ENCODE data around the gene MAMLD1.

DNA sequence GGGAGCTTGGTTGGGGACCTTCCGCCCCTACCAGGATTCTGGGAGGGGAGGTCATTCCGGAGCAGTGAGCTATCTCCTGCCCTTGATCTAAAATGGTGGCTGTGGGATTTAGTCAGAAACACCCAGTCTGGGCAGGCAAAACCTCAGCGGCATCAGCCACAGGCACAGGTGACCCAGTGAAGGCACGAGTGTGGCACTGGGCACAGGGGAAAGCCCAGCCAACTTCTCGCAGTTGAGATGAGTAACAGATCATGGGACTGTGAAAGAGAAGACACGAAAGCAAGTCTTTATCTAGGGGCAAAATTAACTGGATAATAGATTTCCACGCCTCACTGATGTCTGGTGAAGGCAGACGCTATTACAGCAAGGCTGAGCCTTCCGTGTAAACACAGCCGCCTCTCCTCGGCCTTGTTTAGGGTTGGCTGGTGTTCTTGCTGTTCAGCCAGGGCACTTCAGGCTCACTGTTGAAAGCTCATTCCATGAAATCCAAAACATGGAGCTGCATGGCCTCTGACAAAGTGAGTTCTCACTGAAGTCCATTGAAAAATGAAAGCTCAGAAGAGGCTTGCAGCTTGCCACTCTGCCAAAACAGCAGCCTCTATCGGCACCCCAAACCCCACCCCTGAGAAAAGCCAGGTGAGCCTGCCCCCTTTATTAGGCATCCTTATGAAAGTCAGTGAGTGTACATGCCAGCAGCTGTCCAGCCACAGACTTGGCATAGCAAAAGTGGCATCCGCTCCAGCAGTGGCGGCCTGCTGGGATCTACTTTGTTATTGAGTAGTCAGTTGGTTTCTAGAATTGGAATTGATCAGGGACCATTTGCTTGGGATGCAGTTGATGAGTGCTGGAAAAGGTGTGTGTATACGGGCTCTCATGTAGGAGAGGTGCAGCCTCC, 103.0 kb downstream of the MAMLD1 start:
- TF ChIP-seq, protein P1, sequence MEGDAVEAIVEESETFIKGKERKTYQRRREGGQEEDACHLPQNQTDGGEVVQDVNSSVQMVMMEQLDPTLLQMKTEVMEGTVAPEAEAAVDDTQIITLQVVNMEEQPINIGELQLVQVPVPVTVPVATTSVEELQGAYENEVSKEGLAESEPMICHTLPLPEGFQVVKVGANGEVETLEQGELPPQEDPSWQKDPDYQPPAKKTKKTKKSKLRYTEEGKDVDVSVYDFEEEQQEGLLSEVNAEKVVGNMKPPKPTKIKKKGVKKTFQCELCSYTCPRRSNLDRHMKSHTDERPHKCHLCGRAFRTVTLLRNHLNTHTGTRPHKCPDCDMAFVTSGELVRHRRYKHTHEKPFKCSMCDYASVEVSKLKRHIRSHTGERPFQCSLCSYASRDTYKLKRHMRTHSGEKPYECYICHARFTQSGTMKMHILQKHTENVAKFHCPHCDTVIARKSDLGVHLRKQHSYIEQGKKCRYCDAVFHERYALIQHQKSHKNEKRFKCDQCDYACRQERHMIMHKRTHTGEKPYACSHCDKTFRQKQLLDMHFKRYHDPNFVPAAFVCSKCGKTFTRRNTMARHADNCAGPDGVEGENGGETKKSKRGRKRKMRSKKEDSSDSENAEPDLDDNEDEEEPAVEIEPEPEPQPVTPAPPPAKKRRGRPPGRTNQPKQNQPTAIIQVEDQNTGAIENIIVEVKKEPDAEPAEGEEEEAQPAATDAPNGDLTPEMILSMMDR (IDR thresholded peaks at IDR 0.05; ENCODE audit: low read depth, low read length, missing input control), result no peak
- no peak for TF ChIP-seq YY1 (IDR thresholded peaks at IDR 0.05)
- TF ChIP-seq, protein P2, sequence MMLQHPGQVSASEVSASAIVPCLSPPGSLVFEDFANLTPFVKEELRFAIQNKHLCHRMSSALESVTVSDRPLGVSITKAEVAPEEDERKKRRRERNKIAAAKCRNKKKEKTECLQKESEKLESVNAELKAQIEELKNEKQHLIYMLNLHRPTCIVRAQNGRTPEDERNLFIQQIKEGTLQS (IDR thresholded peaks at IDR 0.05), result no peak
- no peak for TF ChIP-seq SP1 (IDR thresholded peaks at IDR 0.05)
- no peak for TF ChIP-seq GABPA (IDR thresholded peaks at IDR 0.05 in 1 of 2, conservative IDR thresholded peaks at IDR 0.05 in 1 of 2)
- TF ChIP-seq, protein P3, sequence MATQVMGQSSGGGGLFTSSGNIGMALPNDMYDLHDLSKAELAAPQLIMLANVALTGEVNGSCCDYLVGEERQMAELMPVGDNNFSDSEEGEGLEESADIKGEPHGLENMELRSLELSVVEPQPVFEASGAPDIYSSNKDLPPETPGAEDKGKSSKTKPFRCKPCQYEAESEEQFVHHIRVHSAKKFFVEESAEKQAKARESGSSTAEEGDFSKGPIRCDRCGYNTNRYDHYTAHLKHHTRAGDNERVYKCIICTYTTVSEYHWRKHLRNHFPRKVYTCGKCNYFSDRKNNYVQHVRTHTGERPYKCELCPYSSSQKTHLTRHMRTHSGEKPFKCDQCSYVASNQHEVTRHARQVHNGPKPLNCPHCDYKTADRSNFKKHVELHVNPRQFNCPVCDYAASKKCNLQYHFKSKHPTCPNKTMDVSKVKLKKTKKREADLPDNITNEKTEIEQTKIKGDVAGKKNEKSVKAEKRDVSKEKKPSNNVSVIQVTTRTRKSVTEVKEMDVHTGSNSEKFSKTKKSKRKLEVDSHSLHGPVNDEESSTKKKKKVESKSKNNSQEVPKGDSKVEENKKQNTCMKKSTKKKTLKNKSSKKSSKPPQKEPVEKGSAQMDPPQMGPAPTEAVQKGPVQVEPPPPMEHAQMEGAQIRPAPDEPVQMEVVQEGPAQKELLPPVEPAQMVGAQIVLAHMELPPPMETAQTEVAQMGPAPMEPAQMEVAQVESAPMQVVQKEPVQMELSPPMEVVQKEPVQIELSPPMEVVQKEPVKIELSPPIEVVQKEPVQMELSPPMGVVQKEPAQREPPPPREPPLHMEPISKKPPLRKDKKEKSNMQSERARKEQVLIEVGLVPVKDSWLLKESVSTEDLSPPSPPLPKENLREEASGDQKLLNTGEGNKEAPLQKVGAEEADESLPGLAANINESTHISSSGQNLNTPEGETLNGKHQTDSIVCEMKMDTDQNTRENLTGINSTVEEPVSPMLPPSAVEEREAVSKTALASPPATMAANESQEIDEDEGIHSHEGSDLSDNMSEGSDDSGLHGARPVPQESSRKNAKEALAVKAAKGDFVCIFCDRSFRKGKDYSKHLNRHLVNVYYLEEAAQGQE (IDR thresholded peaks at IDR 0.05), result no peak
- no peak for TF ChIP-seq HNF4A (conservative IDR thresholded peaks at IDR 0.05)
- TF ChIP-seq, protein P4, sequence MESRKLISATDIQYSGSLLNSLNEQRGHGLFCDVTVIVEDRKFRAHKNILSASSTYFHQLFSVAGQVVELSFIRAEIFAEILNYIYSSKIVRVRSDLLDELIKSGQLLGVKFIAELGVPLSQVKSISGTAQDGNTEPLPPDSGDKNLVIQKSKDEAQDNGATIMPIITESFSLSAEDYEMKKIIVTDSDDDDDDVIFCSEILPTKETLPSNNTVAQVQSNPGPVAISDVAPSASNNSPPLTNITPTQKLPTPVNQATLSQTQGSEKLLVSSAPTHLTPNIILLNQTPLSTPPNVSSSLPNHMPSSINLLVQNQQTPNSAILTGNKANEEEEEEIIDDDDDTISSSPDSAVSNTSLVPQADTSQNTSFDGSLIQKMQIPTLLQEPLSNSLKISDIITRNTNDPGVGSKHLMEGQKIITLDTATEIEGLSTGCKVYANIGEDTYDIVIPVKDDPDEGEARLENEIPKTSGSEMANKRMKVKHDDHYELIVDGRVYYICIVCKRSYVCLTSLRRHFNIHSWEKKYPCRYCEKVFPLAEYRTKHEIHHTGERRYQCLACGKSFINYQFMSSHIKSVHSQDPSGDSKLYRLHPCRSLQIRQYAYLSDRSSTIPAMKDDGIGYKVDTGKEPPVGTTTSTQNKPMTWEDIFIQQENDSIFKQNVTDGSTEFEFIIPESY (IDR thresholded peaks at IDR 0.05), result no peak
- TF ChIP-seq HNF4G (IDR thresholded peaks at IDR 0.05), result no peak
- no peak for TF ChIP-seq RAD21 (IDR thresholded peaks at IDR 0.05)
- no peak for TF ChIP-seq TAF1 (conservative IDR thresholded peaks at IDR 0.05)
- TF ChIP-seq EGR1 (IDR thresholded peaks at IDR 0.05; ENCODE audit: low read depth in 2 of 2), result no peak
- TF ChIP-seq FOXA1 (IDR thresholded peaks at IDR 0.05), result no peak
